A549 (cell line): ENCODE data around the gene PMPCA. TPM values are rescaled to one million over a fixed set of nuclear protein-coding genes. Genes with fewer than 3 reads are reported as not detected.

Experiments
- ATAC-seq, 2 experiments: fragments of 200-7000 bp in 1 of 2; fragments of >200 bp in 1 of 2; cut with Nextera tagmentation in 1 of 2; cut with Tn5 transposase in 1 of 2; 3 replicates each; pipeline versions ENCODE4 v1.8.0 to v1.9.1; 2018 to 2020; ENCODE audit warnings: mild to moderate bottlenecking in 1 of 2, moderate library complexity in 1 of 2
- CTCF ChIA-PET: fragments of 300-600 bp; sonication (Branson Sonifier 250); formaldehyde crosslinking; extraction: SDS; loops from one replicate; lab custom pipeline; 2021; ENCODE audit warnings: antibody characterized with exemption, inconsistent platforms; lab: Yijun Ruan, JAX
- POLR2A ChIA-PET: fragments of 350-600 bp; formaldehyde crosslinking; extraction: SDS; loops from one replicate; lab custom pipeline; 2021; ENCODE audit warnings: antibody characterized with exemption, inconsistent platforms; lab: Yijun Ruan, JAX
- DNase-seq, 2 experiments: peaks; one replicate each; pipeline versions ENCODE4 v3.0.0 to v3.0.0-alpha.2; 2011 to 2016; ENCODE audit warnings: low read depth in 1 of 2, low spot score in 1 of 2
- FAIRE-seq: peaks from 2 replicates; lab custom pipeline; 2011; peaks lifted over from hg19 to GRCh38; lab: Jason Lieb, UNC
- H3K27ac ChIP-seq, 2 experiments: fragments of >200 bp; sonication (Bioruptor Twin); formaldehyde crosslinking; 3 replicates each; pipeline ENCODE4 v1.5.1; 2016 to 2017
- H3K4me1 ChIP-seq: fragments of >200 bp; sonication (Bioruptor Twin); formaldehyde crosslinking; 3 replicates; pipeline ENCODE4 v1.6.1; 2016
- H3K4me2 ChIP-seq: fragments of >200 bp; sonication (Bioruptor Twin); formaldehyde crosslinking; 3 replicates; pipeline ENCODE4 v1.6.1; 2016
- H3K4me3 ChIP-seq: fragments of >200 bp; sonication (Bioruptor Twin); formaldehyde crosslinking; 3 replicates; pipeline ENCODE4 v1.5.1; 2016
- H3K9me3 ChIP-seq: fragments of >200 bp; sonication (Bioruptor Twin); formaldehyde crosslinking; 3 replicates; pipeline ENCODE4 v1.6.1; 2016
- BHLHE40 ChIP-seq: IDR thresholded peaks from 2 replicates; pipeline ENCODE4 v1.6.1; 2012; ENCODE audit warnings: low read depth, low read length, inconsistent platforms
- CBX2 ChIP-seq: fragments of 200-600 bp; sonication (generic); IDR thresholded peaks from 2 replicates; pipeline ENCODE4 v1.6.1; 2016; ENCODE audit warnings: low read depth, mild to moderate bottlenecking, borderline replicate concordance
- CBX8 ChIP-seq: fragments of 200-600 bp; sonication (generic); IDR thresholded peaks from 2 replicates; pipeline ENCODE4 v1.6.1; 2016
- EHMT2 ChIP-seq: fragments of 200-600 bp; sonication (generic); IDR thresholded peaks from 2 replicates; pipeline ENCODE4 v1.6.1; 2016; ENCODE audit warnings: antibody characterized with exemption, low read depth, mild to moderate bottlenecking, moderate library complexity
- FOSB ChIP-seq: fragments of 250-450 bp; sonication (Bioruptor Pico); IDR thresholded peaks from 2 replicates; pipeline ENCODE4 v1.5.0; 2020; ENCODE audit warnings: mild to moderate bottlenecking, moderate library complexity
- HDAC2 ChIP-seq: fragments of 200-600 bp; sonication (generic); IDR thresholded peaks from 2 replicates; pipeline ENCODE4 v1.6.1; 2016
- JUN ChIP-seq, 2 experiments: fragments of >200 bp; sonication (Bioruptor Twin); formaldehyde crosslinking; IDR thresholded peaks; 2 replicates in 1 of 2; 3 replicates in 1 of 2; pipeline ENCODE4 v1.6.1; 2016 to 2017
- JUNB ChIP-seq: fragments of >200 bp; sonication (Bioruptor Twin); formaldehyde crosslinking; IDR thresholded peaks from 2 replicates; pipeline ENCODE4 v1.6.1; 2016
- KDM1A ChIP-seq: fragments of 200-600 bp; sonication (generic); IDR thresholded peaks from 2 replicates; pipeline ENCODE4 v1.6.1; 2016; ENCODE audit warnings: low read depth, mild to moderate bottlenecking
- KDM5A ChIP-seq: fragments of 200-600 bp; sonication (generic); IDR thresholded peaks from 2 replicates; pipeline ENCODE4 v1.6.1; 2016; ENCODE audit warnings: antibody characterized with exemption, mild to moderate bottlenecking
- MAZ ChIP-seq: fragments of 150-350 bp; IDR thresholded peaks from 2 replicates; pipeline ENCODE4 v1.6.1; 2014; ENCODE audit warnings: antibody characterized with exemption, low read depth, low read length, borderline replicate concordance
- MYC ChIP-seq: IDR thresholded peaks from 2 replicates; pipeline ENCODE4 v1.6.1; 2012; ENCODE audit warnings: mild to moderate bottlenecking, inconsistent platforms, low read length, improper control_type of control experiment, borderline replicate concordance
- NPAS2 ChIP-seq: fragments of 250-450 bp; sonication (Bioruptor Pico); IDR thresholded peaks from 2 replicates; pipeline ENCODE4 v1.8.0; 2022; ENCODE audit warnings: mild to moderate bottlenecking, moderate library complexity, borderline replicate concordance
- POLR2A ChIP-seq: IDR thresholded peaks from 2 replicates; pipeline ENCODE4 v1.6.1; 2012; ENCODE audit warnings: mild to moderate bottlenecking, low read length
- RCOR1 ChIP-seq: fragments of 150-350 bp; IDR thresholded peaks from 2 replicates; pipeline ENCODE4 v1.6.1; 2014; ENCODE audit warnings: antibody characterized with exemption, low read length, low read depth
- REST ChIP-seq: fragments of 200-600 bp; sonication (generic); IDR thresholded peaks from 2 replicates; pipeline ENCODE4 v1.6.1; 2016; ENCODE audit warnings: antibody characterized with exemption, mild to moderate bottlenecking, moderate library complexity
- RFX5 ChIP-seq: fragments of 450-650 bp; IDR thresholded peaks from 2 replicates; pipeline ENCODE4 v1.7.1; 2014; ENCODE audit warnings: antibody characterized with exemption, mild to moderate bottlenecking, moderate library complexity
- ZFP36 ChIP-seq: fragments of 450-650 bp; IDR thresholded peaks from 2 replicates; pipeline ENCODE4 v1.6.1; 2014; ENCODE audit warnings: borderline replicate concordance; ENCODE audit not compliant: partially characterized antibody
- ZNF302 ChIP-seq: fragments of 250-450 bp; sonication (Bioruptor Pico); IDR thresholded peaks from 2 replicates; pipeline ENCODE4 v1.9.0; 2021; ENCODE audit warnings: inconsistent platforms, mild to moderate bottlenecking, moderate library complexity
- WGBS: methylation state at CpG from one replicate; pipeline ENCODE4 v1.1.6; 2017; ENCODE audit errors: missing lambda C conversion rate; 5-methylcytosine and 5-hydroxymethylcytosine counted together
- polyA plus RNA-seq, 4 experiments: library from polyadenylated mRNA; depleted of rRNA in 3 of 4; stranded (reverse); fragments of >200 nt; fragmentation: RNase III in 1 of 4; extraction: RNeasy Plus Mini Kit Qiagen cat#74134 plus additional on column Dnase treatment in 1 of 4; gene quantifications; 2 replicates in 3 of 4; 3 replicates in 1 of 4; pipeline ENCODE4 v1.2.3, GENCODE V29; 2011 to 2017
- TF ChIP-seq, protein P1 (sequence below): fragments of 150-350 bp; IDR thresholded peaks from 2 replicates; pipeline ENCODE4 v1.6.1; 2014; ENCODE audit warnings: low read depth, mild to moderate bottlenecking, low read length
- TF ChIP-seq, protein P2 (sequence below): fragments of 250-450 bp; sonication (Bioruptor Pico); IDR thresholded peaks from 2 replicates; pipeline ENCODE4 v1.5.0; 2021; ENCODE audit warnings: mild to moderate bottlenecking, moderate library complexity, borderline replicate concordance
- TF ChIP-seq, protein P3 (sequence below): IDR thresholded peaks from 2 replicates; pipeline ENCODE4 v1.6.1; 2012

The PMPCA gene
- polyA plus RNA-seq, 2 of the 4 experiments (the other 2 are of a cell fraction), result 71.1 to 89.2 TPM

DNA sequence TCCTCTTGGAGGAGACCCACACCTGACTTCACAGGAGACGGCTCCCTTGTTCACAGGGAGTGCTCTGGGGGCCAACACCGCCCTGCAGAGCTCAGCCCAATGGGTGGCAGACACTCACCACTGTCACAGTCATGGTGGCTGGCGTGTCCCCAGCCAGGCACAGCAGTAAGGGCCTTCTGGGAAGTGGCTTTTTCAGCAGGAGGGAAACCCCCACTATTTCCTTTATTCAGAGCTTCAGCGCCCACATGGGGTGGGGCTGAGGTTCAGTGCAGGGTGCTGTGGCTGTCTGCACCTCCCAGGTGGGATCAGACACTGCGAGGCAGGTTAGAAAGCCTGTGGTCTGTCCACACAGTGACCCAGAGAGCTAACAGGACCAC is 6.9 kb upstream of the PMPCA start:
- H3K4me1 ChIP-seq, result peaks cover 10% of the 10 kb centered on the region; the same call in 2 of the 3 replicates
- no peak for FAIRE-seq
- no peak for ATAC-seq
- TF ChIP-seq JUN (IDR thresholded peaks at IDR 0.05), result no peak
- no peak for TF ChIP-seq POLR2A
- no peak for TF ChIP-seq MAZ
- TF ChIP-seq RCOR1, result no peak
- no peak for TF ChIP-seq ZNF302 (CRISPR knock-in tag)
- TF ChIP-seq KDM5A, result no peak
- TF ChIP-seq CBX2, result no peak
- no peak for TF ChIP-seq NPAS2 (CRISPR knock-in tag)
- TF ChIP-seq, protein P1, sequence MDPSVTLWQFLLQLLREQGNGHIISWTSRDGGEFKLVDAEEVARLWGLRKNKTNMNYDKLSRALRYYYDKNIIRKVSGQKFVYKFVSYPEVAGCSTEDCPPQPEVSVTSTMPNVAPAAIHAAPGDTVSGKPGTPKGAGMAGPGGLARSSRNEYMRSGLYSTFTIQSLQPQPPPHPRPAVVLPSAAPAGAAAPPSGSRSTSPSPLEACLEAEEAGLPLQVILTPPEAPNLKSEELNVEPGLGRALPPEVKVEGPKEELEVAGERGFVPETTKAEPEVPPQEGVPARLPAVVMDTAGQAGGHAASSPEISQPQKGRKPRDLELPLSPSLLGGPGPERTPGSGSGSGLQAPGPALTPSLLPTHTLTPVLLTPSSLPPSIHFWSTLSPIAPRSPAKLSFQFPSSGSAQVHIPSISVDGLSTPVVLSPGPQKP, result no peak
- no peak for TF ChIP-seq BHLHE40
- no peak for TF ChIP-seq RFX5
- TF ChIP-seq CBX8, result no peak
- TF ChIP-seq HDAC2, result no peak
- TF ChIP-seq KDM1A, result no peak
- no peak for TF ChIP-seq REST
- TF ChIP-seq JUNB, result no peak
- DNase-seq, result no peak
- ChIA-PET POLR2A (no interaction called here), CTCF (interaction anchor here (0.7 to 3.8 kb wide), 6 partner anchors 10 to 226 kb away, joined by 3 to 19 read pairs (median 4); partner anchors contain the start of gene DNLZ)
- no peak overlapping the region for H3K4me3 ChIP-seq
- WGBS, result 96% methylated on average over 5 of the region's 5 CpGs
- no peak overlapping the region for H3K27ac ChIP-seq
- H3K9me3 ChIP-seq, result no peaks in the 10 kb centered on the region
- no peak overlapping the region for H3K4me2 ChIP-seq

- POLR2A ChIA-PET, result no interaction called here
- no peak for FAIRE-seq
- no peak overlapping the region for H3K27ac ChIP-seq
- ATAC-seq, result no peak
- 94% methylated on average over 32 of the region's 32 CpGs for WGBS
- peaks cover 11% of the 10 kb centered on the region; the same call in 2 of the 3 replicates for H3K4me1 ChIP-seq
- DNase-seq, result no peak
- H3K4me2 ChIP-seq, result no peak overlapping the region
- H3K4me3 ChIP-seq, result no peak overlapping the region
- CTCF ChIA-PET, result interaction anchor here (0.9 to 3.8 kb wide), 7 partner anchors 8 to 226 kb away, joined by 3 to 19 read pairs (median 4); partner anchors contain the start of gene DNLZ
- no peaks in the 10 kb centered on the region for H3K9me3 ChIP-seq
- TF ChIP-seq, protein P2, sequence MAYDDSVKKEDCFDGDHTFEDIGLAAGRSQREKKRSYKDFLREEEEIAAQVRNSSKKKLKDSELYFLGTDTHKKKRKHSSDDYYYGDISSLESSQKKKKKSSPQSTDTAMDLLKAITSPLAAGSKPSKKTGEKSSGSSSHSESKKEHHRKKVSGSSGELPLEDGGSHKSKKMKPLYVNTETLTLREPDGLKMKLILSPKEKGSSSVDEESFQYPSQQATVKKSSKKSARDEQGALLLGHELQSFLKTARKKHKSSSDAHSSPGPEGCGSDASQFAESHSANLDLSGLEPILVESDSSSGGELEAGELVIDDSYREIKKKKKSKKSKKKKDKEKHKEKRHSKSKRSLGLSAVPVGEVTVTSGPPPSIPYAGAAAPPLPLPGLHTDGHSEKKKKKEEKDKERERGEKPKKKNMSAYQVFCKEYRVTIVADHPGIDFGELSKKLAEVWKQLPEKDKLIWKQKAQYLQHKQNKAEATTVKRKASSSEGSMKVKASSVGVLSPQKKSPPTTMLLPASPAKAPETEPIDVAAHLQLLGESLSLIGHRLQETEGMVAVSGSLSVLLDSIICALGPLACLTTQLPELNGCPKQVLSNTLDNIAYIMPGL (CRISPR knock-in tag), result no peak
- TF ChIP-seq ZFP36, result no peak
- TF ChIP-seq FOSB (CRISPR knock-in tag), result no peak
- no peak for TF ChIP-seq MYC
- TF ChIP-seq, protein P3, sequence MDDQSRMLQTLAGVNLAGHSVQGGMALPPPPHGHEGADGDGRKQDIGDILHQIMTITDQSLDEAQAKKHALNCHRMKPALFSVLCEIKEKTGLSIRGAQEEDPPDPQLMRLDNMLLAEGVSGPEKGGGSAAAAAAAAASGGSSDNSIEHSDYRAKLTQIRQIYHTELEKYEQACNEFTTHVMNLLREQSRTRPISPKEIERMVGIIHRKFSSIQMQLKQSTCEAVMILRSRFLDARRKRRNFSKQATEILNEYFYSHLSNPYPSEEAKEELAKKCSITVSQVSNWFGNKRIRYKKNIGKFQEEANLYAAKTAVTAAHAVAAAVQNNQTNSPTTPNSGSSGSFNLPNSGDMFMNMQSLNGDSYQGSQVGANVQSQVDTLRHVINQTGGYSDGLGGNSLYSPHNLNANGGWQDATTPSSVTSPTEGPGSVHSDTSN, result no peak
- no peak for TF ChIP-seq CBX2
- no peak for TF ChIP-seq CBX8
- no peak for TF ChIP-seq EHMT2
Observed at GRCh38 chr9:136403915-136404800, 6.3 kb upstream of the PMPCA start.
